Skin epidermis (tissue), 12 donors: ENCODE data around the gene SCARB1.

Experiments
- H3K27ac ChIP-seq, 21 experiments: fragments of 200-600 bp; sonication (generic) in 11 of 21; one replicate each; pipeline ENCODE4 v1.5.0; 2020; ENCODE audit warnings: mild to moderate bottlenecking in 3 of 21, inconsistent platforms in 2 of 21, moderate library complexity in 2 of 21
- H3K4me3 ChIP-seq, 7 experiments: fragments of 200-600 bp; sonication (generic) in 2 of 7; one replicate each; pipeline ENCODE4 v1.5.0; 2020; ENCODE audit warnings: inconsistent platforms in 2 of 7, mild to moderate bottlenecking in 2 of 7, moderate library complexity in 1 of 7

Gene SCARB1

DNA sequence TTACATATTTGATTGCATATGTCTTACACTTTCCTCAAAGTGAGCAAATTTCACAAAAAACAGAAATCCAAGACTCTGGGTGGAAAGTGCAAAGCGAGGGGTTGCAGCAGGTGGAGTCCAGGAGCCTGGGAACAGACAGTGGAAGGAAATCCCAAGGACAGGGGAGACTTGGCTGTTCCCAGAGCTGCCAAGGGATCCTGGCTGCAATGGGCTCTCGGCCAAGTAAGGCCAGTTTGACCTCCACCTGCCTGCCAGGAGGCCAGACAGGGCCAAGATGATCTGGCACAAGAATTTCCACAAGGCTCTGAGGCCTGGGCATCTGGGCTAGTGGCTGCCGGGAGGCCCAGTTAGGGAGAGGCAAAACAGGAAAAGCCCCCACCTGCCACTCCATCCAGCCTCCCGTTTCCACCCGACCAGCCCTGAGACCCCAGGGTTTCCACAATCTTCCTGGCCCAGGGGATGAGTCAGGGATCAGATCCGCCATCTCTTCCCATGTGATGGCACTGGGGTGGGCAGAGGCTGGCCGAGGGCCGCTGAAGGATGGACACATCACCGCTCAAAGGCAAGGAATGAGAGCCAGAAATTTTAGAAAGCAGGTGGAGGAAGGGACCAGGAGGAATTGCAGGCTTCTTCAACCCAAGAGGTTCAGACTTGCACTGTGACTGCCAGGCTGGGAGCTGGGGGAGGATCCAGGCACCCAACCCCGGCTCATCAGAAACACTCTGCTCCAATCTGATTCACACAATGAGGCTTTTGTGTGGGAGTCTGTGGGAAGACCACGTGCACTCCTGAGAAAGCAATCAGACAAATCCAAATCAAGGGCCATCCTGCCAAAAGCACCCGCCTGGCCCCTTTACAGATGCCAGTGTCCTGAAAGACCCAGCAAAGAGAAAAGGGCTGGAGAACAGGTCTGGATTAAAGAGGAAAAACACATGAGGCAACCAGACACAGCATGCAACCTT lies 16.3 kb downstream of the SCARB1 start:
- peak overlapping the region in 6 of 21 experiments; percentile 5 to 58 (median 39) for H3K27ac ChIP-seq
- H3K4me3 ChIP-seq: no peak overlapping the region

DNA sequence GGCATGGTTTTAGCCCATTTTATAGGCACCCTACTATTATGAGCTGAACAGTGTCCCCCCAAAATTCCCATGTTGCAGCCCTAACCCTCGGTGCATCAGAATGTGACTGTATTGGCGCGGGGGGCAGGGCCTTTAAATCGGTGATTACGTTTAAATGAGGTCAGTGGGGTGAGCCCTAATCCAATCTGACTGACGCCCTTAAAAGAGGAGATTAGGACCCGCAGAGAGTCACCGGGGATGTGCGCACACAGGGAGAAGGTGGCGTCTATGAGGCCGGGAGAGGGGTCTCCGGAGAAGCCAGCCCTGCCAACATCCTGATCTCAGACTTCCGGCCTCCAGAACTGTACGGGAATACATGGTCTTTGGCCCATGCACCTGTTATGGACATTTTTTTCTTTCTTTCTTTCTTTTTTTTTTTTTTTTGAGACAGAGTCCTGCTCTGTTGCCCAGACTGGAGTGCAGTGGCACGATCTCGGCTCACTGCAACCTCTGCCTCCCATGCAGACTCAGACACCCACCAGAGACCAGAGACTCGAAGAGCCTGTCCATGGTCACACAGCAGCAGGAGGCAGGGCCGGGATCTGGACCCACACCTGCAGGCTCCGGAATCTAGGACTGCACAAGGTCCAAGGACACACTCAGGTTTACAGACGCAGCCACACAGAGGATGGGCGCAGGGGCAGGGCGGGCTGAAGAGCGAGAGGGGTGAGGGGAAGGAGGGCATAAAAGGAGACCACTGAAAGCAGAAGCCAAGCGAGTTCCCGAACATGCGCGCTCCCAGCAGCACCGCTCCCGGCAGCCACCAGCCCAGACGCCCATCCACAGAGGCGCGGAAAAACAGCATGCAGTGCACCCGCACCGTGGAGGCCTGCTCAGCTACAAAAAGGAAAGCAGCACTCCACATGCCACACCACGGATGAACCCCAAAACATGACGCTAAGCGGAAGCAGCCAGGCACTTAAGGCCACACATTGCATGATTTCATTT lies 19.0 kb downstream of the SCARB1 start:
- H3K27ac ChIP-seq: no peak overlapping the region

DNA sequence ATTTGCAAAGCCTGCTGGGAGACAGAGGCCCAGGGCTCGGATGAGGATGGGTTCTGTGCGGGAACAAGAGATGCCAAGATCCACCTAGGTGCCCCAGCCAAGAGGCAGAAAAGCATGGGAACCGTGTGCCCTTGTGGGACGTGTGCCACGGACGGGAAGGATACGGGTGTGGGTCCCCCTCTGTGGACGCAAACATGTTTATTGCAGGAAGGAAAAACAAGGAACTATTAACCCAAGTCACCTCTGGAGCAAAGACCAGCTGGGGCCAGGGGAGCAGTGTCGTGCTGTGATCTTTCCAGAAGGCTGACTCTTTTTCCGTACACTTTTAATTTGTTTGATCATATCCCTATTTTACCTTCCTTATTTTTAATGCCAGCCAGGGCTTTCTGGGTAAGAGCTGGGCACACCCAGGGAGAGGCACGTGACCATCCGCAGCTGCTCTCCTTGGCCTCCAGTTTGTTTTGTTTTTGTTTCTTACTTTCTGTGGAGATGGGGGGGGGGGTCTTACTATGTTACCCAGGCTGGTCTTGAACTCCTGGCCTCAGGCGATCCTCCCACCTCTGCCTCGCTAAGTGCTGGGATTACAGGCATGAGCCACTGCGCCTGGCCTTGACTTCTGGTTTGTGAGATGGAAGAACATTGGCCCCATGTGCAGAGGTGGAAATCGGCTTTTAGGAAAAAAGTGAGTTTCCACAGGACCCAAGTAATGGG lies 20.7 kb downstream of the SCARB1 start:
- no peak overlapping the region for H3K4me3 ChIP-seq
- H3K27ac ChIP-seq: peak overlapping the region in 12 of 21 experiments; percentile 7 to 71 (median 48)

More for the DNA sequence above, 19.0 kb downstream of the SCARB1 start:
- H3K4me3 ChIP-seq: no peak overlapping the region

DNA sequence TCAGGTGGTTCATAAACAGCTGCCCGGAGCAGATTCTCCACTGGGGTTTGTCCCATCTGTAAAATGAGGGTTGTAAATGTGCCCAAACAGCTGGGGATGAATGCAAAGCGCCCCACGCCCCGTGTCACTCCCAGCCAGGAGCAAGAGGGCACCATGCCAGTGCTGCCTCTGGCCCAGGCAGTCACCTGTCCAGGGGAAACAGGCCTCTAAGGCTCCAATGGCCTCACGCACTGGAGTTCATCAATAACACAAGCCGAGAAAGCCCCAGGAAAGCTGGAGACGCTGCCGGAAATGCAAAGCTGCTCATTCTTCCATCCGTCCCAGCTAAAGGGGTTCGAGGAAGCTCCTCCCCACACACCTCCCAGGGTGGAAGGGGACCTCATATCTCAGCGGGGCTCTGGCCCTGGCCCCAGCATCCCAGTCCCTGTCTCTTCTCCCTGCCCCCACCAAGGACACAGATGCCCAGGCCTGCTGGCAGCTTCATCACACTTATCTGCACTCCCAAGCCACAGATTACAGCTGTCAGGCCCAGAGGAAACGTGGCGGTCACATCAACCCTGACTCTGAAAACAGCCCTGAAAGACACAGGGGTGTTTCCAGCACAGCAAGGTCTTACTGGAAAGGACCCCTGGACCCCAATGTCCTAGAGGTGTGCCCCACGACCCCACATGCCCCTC lies 21.5 kb downstream of the SCARB1 start:
- peak overlapping the region in 12 of 21 experiments; percentile 7 to 71 (median 43) for H3K27ac ChIP-seq

DNA sequence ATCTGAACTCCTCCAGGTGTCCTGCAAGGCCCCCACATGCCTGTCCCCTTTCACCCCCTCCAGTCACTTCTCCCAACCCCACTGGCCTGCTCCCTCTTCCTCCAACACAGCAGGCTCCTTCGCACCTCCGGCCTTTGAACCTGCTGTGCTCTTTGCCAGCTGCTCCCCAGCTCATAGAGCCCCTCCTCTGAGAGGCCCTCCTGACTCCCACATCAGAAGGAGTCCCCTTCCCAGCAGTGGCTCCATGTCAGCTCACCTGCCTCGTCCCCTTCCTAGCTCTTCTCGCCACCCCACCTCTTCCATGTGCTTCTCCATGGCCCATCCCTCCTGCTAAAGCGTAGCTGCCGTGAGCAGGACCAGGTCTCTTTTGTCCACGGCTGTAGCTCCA lies 22.1 kb downstream of the SCARB1 start:
- Histone ChIP-seq H3K27ac (peak overlapping the region in 6 of 21 experiments; percentile 29 to 71 (median 50)), H3K4me3 (no peak overlapping the region)

More for the DNA sequence above, 21.5 kb downstream of the SCARB1 start:
- no peak overlapping the region for H3K4me3 ChIP-seq

DNA sequence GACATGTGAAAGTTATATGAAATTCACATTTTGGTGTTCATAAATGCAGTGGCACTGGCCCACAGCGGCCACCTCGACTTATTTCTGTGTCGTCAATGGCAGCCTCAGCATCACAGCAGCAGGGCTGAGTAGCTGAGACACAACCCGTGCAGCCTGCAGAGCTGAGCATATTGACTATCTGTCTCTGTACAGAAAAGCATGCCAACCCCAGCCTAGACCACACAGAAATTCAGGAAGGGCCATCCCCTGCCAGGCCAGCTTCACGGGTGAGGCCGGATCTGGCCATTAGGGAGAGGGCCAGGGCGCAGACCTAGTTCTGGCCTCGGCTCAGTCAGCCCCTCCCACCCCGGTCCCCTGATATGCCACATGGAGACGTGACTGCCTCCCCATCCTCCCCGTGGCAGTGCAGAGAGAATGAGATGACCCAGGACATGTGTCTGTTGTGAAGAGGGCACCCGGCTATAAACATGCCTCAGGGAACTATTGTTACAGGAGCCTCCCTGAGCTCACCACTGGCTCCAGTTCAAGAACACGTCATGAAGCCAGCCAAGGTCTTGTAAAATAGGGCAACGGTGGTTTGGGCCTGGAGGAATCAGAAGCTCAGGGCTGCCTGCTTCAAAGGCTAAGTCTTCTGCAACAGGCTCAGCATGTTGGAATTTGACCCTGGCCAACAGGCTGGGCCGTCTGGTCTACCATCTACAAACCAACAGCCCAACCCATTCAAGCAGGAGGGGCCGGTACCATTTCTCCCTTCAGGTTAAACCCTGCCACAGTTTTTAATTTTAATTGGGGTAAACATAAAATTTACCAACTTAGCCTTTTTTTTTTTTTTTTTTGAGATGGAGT lies 25.5 kb downstream of the SCARB1 start:
- Histone ChIP-seq H3K4me3 (no peak overlapping the region), H3K27ac (peak overlapping the region in 9 of 21 experiments; percentile 3 to 71 (median 29))

DNA sequence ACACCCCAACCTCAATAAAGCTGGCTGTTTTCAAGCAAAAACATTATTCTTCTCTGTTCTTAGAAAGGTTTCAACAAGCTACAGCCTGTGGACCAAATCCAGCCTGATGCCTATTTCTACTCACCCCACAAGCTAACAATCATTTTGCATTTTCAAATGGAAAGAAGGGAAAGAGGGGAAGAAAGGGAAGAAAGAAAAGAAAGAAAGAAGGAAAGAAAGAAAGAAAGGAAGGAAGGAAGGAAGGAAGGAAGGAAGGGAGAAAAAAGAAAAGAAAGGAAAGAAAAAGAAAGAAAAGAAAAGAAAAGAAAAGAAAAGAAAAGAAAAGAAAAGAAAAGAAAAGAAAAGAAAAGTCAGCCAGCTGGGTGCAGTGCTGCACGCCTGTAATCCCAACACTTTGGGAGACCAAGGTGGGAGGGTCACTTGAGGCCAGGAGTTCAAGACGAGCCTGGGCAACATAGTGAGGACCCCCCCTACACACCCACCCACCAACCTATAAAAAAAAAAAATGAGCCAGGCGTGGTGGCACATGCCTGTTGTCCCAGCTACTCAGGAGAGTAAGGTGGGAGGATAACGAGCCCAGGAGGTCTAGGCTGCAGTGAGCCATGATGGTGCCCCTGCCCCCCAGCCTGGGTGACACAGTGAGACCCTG lies 26.3 kb downstream of the SCARB1 start:
- no peak overlapping the region for H3K4me3 ChIP-seq

DNA sequence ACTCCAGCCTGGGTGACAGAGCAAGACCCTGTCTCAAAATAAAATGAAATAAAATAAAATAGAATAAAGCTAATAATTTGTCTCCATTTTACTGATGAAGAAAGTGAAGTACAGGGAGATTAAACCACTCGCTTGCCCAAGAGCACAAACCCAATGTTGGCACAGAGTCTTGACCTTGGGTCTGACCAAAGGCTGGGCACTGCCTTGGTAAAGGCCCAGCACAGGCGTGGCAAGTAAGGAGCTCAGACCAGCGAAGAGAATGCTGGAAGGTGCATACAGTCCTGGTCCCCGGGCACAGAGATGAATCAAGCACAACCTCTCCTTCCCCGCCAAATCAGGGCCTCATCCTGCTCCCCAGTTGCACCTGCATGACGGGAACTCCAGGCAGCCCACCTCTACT lies 26.9 kb downstream of the SCARB1 start:
- Histone ChIP-seq H3K27ac (no peak overlapping the region), H3K4me3 (no peak overlapping the region)

More for the DNA sequence above, 26.3 kb downstream of the SCARB1 start:
- peak overlapping the region in 5 of 21 experiments; percentile 18 to 71 (median 53) for H3K27ac ChIP-seq

DNA sequence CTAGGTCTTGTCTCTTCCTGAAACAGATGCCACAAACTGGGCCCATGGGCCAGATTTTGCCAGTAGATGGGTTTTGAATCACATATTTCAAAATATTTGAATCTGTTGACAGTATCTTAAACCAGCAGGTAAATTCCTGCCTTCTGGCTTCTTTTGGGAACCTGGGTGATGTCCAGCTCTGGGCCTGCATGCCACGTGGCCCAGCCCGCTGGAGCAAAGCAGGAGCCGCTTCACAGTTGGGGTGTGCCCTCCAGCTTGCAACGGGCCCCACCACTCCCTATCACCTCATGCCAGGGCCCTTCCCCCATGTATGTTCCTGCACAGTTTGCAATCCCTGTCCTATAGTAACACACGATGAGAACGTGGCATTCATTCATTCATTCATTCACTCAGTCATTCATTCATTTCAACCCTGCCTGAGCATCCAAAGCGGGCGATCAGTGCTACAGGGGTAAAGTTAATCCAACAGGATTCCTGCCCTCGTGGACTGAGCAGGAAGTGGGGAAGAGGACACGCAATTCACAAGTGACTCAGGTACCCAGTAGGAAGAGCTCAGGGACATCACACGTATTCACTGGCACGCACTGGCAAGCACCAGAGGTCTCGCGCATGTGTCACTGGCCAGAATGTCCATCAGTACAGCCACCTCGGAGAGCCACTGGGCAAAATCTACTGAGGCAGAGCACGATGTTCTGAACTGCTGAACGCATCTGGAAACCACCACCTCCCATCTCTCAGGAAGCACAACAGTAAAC lies 27.8 kb downstream of the SCARB1 start:
- Histone ChIP-seq H3K4me3 (no peak overlapping the region), H3K27ac (no peak overlapping the region)

DNA sequence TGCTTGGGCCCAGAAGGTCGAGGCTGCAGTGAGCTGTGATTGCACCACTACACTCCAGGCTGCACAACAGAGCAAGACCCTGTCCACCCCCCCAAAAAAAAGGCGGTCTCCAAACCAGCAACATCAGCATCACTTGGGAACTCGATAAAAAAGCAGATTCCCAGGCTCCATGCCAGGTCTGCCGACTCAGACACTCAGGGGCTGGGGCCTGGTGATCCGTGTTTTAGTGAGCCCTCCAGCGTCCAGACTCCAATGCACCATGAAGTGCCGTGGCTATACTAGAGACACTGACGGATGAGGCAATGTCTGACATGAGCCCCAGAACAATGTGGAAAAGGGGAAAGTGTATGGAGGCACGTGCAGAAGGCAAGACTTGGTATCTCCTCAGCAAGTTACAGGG lies 28.8 kb downstream of the SCARB1 start:
- Histone ChIP-seq H3K27ac (no peak overlapping the region), H3K4me3 (no peak overlapping the region)

DNA sequence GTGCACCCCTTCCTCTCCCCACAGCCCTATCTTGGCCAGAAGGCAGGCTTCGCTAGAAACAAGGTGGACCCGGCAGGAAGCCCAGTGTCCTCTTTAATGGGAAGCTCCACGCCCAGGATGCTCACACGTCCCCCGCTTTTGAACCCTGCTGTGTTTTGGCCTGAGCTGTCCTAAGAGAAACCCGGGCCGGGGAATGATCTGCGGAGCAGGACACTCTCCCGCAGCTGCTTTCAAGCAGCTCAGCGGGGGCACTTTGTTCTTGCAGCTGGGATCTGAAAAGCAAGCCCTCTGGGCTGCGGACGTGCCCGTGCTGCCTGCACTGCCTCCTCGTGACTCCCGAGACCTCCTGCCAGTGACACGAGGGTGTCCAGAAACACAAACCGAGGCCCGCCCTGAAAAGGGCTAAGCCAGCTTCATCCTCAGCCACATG lies 30.0 kb downstream of the SCARB1 start:
- no peak overlapping the region for H3K4me3 ChIP-seq
- H3K27ac ChIP-seq: peak overlapping the region in 2 of 21 experiments; percentile 18 to 61

DNA sequence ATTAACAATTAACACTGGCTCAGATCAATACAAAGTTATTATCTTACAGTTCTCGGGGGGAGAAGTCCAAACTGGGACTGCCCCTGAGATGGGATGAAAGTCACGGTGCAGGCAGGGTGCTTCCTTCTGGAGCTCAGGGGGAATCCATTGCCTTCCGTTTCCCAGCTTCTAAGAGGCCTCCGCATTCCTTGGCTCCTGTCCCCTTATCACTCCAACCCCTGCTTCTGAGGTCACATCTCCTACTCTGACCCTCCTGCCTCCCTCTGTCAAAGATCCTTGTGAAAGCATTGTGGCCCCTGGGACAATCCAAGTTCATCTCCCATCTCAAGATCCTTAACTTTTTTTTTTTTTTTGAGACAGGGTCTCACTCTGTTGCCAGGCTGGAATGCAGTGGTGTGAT lies 30.8 kb downstream of the SCARB1 start:
- no peak overlapping the region for H3K27ac ChIP-seq
- no peak overlapping the region for H3K4me3 ChIP-seq

DNA sequence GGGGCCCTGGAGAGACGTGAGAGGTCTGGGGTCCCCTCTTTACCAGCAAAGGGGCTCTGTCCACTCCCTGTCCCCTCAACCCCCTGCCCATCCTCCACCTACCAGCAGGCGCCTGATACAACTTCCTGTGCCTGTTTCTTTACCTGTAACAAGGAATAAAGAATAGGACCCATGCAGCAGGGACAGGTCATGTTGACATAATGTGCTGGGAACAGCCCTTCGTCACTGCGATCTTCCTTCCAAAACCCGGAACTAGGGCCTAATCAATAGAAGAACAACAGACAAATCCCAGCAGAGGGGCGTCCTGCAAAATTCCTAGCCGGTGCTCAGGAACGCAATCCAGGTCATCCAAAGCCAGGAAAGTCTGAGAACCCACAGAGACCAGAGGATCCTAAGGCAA lies 32.1 kb downstream of the SCARB1 start:
- no peak overlapping the region for H3K27ac ChIP-seq
- no peak overlapping the region for H3K4me3 ChIP-seq

DNA sequence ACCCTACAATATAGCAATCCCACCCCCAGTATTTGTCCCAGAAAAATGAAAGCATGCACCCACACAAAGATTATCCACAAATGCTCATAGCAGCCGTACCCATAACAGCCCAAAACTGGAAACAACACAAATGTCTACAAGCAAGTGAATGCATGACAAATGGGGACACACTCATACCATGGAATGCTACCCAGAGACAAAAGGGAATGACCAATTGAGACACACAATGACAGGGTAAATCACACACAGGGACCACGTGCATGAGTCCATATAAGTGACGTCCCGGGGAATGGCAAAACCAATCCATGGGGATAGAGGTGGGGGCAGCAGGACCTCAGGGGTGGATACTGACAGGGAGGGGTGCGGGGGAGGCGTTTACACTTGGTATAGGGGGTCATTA lies 33.4 kb downstream of the SCARB1 start:
- no peak overlapping the region for H3K27ac ChIP-seq
- H3K4me3 ChIP-seq: no peak overlapping the region

DNA sequence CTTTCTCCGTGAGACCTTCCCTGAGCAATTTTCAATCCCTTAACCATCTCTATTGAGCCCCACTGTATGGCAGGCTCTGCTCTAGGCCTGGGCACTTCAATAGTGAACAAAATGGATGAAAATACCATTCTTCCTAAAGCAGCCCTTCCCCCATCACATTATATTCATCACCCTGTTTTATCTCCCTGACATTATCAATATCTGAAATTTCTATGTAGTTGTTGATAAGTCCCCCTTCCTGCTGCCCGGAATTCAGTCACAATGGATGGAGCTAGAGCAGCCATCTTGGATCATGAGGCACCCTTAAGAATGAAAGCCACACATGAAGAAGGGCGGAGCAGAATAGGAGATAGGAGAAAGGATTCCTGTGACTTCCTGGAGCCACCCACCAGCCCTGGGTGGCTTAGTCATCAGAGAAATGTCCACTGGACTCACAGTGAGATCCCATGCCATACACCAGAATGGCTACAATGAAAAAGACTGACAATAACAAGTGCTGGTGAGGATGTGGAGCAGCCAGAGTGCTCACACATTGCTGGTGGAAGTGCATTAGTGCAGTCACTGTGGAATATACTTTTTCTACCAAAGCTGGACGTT lies 33.9 kb downstream of the SCARB1 start:
- H3K27ac ChIP-seq: peak overlapping the region in 1 of 21 experiments; percentile 13
- no peak overlapping the region for H3K4me3 ChIP-seq

DNA sequence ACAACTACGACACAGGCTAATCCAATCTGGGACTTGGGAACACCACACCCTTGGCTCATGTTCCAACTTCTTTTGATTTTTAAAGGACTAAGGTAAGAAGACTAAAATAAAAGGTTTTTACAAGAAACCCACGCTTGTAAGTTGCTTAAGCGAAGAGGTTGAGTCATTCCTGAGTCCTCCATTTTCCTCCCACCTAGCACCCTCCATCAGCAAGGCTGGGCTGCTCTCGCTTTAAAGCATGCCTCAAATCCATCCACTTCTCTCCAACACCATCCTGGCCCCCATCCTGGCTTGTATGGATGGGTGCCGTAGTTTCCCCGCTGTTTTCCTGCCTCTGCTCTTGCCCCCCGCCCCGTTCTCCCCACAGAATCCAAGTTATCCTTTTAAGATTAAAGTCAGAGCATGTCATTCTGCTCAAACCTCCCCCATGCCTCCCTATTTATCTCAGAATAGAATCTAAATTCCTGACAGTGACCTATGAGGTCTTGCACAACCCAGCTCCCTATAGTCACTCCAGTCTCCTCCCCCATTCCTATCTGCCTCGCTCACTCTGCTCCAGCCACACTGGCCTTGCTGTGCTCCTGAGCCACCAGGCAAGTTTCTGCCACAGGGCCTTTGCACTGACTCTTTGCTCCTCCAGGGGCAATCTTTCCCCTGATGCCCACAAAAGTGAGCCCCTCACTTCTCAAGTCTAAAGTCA lies 34.5 kb downstream of the SCARB1 start:
- no peak overlapping the region for H3K4me3 ChIP-seq
- peak overlapping the region in 10 of 21 experiments; percentile 11 to 69 (median 38) for H3K27ac ChIP-seq
